Loucy (cell line): Measurements from ENCODE around the gene EZH1.

Source experiments
- H2AFZ ChIP-seq: fragments of 200-600 bp; sonication (generic); 2 replicates; pipeline ENCODE4 v1.6.0; 2016; ENCODE audit warnings: antibody characterized with exemption, mild to moderate bottlenecking, low read length, moderate library complexity
- H3F3A ChIP-seq: fragments of 200-600 bp; 2 replicates; pipeline ENCODE4 v1.6.0; 2016; ENCODE audit warnings: antibody characterized with exemption, low read depth, mild to moderate bottlenecking
- H3K27me3 ChIP-seq: fragments of 200-600 bp; sonication (generic); 2 replicates; pipeline ENCODE4 v1.6.1; 2014; ENCODE audit warnings: low read length, mild to moderate bottlenecking; ENCODE audit not compliant: insufficient read depth, poor library complexity, severe bottlenecking
- H3K36me3 ChIP-seq: fragments of 200-600 bp; sonication (generic); 2 replicates; pipeline ENCODE4 v1.6.1; 2016; ENCODE audit warnings: low read length; ENCODE audit not compliant: insufficient read depth
- H3K4me1 ChIP-seq: fragments of 200-600 bp; sonication (generic); 2 replicates; pipeline ENCODE4 v1.5.1; 2014; ENCODE audit warnings: low read length, mild to moderate bottlenecking; ENCODE audit not compliant: insufficient read depth, poor library complexity, severe bottlenecking
- H3K4me2 ChIP-seq: fragments of 200-600 bp; sonication (generic); 2 replicates; pipeline ENCODE4 v1.6.0; 2014; ENCODE audit warnings: antibody characterized with exemption, low read length, low read depth, mild to moderate bottlenecking; ENCODE audit not compliant: poor library complexity, severe bottlenecking
- H3K4me3 ChIP-seq: fragments of 200-600 bp; sonication (generic); 2 replicates; pipeline ENCODE4 v1.5.1; 2014; ENCODE audit warnings: low read length, mild to moderate bottlenecking, mixed read lengths; ENCODE audit not compliant: poor library complexity, severe bottlenecking
- H3K79me2 ChIP-seq: fragments of 200-600 bp; sonication (generic); 2 replicates; pipeline ENCODE4 v1.6.1; 2014; ENCODE audit warnings: low read length; ENCODE audit not compliant: insufficient read depth
- H3K9ac ChIP-seq: fragments of 200-600 bp; sonication (generic); 2 replicates; pipeline ENCODE4 v1.6.0; 2014; ENCODE audit warnings: mild to moderate bottlenecking, low read depth, low read length, moderate library complexity; ENCODE audit not compliant: poor library complexity, severe bottlenecking
- H3K9me2 ChIP-seq: fragments of 200-600 bp; sonication (generic); replicated peaks from 2 replicates; pipeline ENCODE4 v1.6.1; 2016; ENCODE audit warnings: low read depth, low read length, mixed read lengths
- H3K9me3 ChIP-seq: fragments of 200-600 bp; sonication (generic); 2 replicates; pipeline ENCODE4 v1.6.1; 2014; ENCODE audit warnings: mild to moderate bottlenecking, antibody characterized with exemption, low read length, low read depth; ENCODE audit not compliant: insufficient read depth
- H4K20me1 ChIP-seq: fragments of 200-600 bp; sonication (generic); 2 replicates; pipeline ENCODE4 v1.6.0; 2014; ENCODE audit warnings: antibody characterized with exemption, low read length, mild to moderate bottlenecking; ENCODE audit not compliant: insufficient read depth, poor library complexity, severe bottlenecking
- CTCF ChIP-seq: fragments of 200-600 bp; sonication (generic); conservative IDR thresholded peaks from 2 replicates; pipeline ENCODE4 v1.5.1; 2014; ENCODE audit warnings: mild to moderate bottlenecking, antibody characterized with exemption, low read length
- EZH2phosphoT487 ChIP-seq: fragments of 200-600 bp; IDR thresholded peaks from 2 replicates; pipeline ENCODE4 v1.6.1; 2018; ENCODE audit warnings: antibody characterized with exemption, mild to moderate bottlenecking, moderate library complexity, borderline replicate concordance

Gene EZH1

GRCh38 chr17:42698736-42699414 lies 46.0 kb downstream of the EZH1 start:
- Histone ChIP-seq H3K9me2 (no peaks in the 10 kb centered on the region), H2AFZ (no peak overlapping the region), H3K9ac (no peak overlapping the region), H3F3A (no peaks in the 10 kb centered on the region), H3K4me1 (no peaks in the 10 kb centered on the region), H3K79me2 (no peaks in the 10 kb centered on the region), H4K20me1 (no peaks in the 10 kb centered on the region), H3K4me2 (no peak overlapping the region), H3K4me3 (no peak overlapping the region), H3K36me3 (peaks cover 6% of the 10 kb centered on the region; the same call in 1 of the 2 replicates), H3K27me3 (no peaks in the 10 kb centered on the region), H3K9me3 (no peaks in the 10 kb centered on the region)
- TF ChIP-seq EZH2phosphoT487: no peak
- TF ChIP-seq CTCF: no peak

- no peaks in the 10 kb centered on the region for H4K20me1 ChIP-seq
- H3F3A ChIP-seq: no peaks in the 10 kb centered on the region
- no peak overlapping the region for H2AFZ ChIP-seq
- no peak overlapping the region for H3K4me3 ChIP-seq
- H3K9me2 ChIP-seq: no peaks in the 10 kb centered on the region
- H3K27me3 ChIP-seq: no peaks in the 10 kb centered on the region
- no peak overlapping the region for H3K4me2 ChIP-seq
- H3K9ac ChIP-seq: no peak overlapping the region
- H3K36me3 ChIP-seq: no peaks in the 10 kb centered on the region
- TF ChIP-seq CTCF: no peak
- no peak for TF ChIP-seq EZH2phosphoT487
- no peaks in the 10 kb centered on the region for H3K4me1 ChIP-seq
- no peaks in the 10 kb centered on the region for H3K79me2 ChIP-seq
- H3K9me3 ChIP-seq: no peaks in the 10 kb centered on the region
These were observed 47.6 kb downstream of the EZH1 start for GRCh38 chr17:42697108-42697811.

GRCh38 chr17:42695500-42695899 lies 49.3 kb downstream of the EZH1 start:
- Histone ChIP-seq H3K9me3 (no peaks in the 10 kb centered on the region), H3K36me3 (no peaks in the 10 kb centered on the region), H3K27me3 (no peaks in the 10 kb centered on the region), H2AFZ (no peak overlapping the region), H3K9ac (no peak overlapping the region), H3K4me1 (no peaks in the 10 kb centered on the region), H3K4me3 (no peak overlapping the region), H3K9me2 (no peaks in the 10 kb centered on the region), H3K79me2 (no peaks in the 10 kb centered on the region), H3F3A (no peaks in the 10 kb centered on the region), H3K4me2 (no peak overlapping the region), H4K20me1 (no peaks in the 10 kb centered on the region)
- TF ChIP-seq EZH2phosphoT487 (no peak), CTCF (no peak)
